HL-60/S4 (cell line): ENCODE data around the gene GPA33.

Source experiments
- in situ Hi-C: fragments of 300-500 bp; cut with MboI; formaldehyde crosslinking; loops from 2 replicates; pipeline ENCODE4 v1.14.3; 2022; ENCODE audit warnings: low sequenced_read_pairs

GPA33 gene

GRCh38 chr1:167088746-167089417 is 1.3 kb downstream of the GPA33 start:
- in situ Hi-C loops, result no loop called here

DNA sequence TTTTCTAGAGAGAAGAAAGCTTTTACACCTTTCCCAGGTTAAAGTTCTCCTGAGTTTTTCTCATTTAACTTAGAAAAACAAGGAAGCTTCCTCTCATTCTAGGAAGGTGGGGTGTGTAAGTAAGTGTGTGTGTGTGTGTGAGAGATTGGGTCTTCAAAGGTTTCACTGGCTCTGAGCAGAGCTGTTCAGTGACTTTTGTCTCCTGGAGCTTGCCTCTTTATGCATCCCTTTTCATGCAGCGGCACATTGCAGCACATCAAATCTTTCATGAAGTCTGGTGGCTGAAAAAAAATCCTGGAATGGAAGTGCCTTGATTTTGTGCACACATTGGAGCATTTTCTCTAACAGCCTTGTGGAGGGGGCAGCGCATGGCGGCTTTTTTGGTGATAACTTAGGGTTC is 3.4 kb downstream of the GPA33 start:
- in situ Hi-C loops, result no loop called here

DNA sequence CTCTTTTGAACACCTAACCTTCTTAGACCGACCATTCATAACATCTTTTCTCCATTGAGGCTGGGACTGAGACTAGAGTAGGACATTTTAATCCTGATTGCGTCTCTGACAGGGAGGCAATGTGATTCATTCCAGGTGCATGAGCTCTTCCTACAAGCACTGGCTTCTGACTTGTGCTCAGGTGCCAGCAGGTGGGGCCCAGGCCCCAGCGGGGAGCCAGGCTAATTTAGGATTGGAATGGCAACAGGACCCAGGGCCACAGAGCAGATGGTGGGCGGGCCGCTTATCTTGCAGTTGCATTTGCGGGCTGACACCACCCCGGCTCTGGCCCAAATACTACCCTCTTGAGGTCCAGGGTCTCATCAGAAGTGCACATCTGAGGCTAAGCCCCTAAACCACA is 4.1 kb downstream of the GPA33 start:
- in situ Hi-C loops, result no loop called here

DNA sequence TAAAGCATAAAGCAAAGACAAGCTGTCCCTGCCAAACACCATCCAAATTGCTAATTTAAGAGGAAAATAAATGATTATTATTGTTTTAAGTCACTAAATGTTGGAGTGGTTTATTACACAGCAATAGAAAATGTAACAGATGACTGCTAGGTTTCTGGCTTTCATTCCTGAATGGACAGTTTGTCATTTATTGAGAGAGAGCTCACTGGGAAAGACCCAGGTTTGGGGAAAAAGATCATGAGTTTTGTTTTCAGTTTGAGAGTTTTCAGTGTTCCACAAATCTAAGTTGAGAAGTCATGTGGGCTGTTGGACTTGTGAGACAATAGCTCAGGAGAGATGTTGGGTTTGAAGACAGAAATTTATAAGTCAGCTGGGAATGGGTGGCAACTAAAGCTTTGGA is 5.4 kb downstream of the GPA33 start:
- in situ Hi-C loops, result no loop called here

DNA sequence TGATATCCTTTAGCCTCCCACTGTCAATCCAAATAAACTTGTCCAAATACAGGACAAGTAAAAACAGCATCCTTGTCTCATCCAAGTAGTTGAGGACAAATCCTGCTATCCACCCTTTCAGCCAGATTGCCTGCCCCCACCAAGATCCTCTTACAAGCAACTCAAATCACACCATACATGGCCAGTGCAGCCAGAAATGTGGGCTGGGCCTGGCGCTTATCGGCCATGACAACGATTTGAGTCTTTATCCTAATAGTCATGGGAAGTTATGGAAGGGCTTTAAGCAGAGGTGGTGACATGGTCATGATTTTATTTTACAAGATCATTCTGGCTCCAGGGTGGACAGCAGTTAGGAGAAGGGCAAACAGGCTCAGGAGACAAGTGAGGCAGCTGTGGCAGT is 6.3 kb downstream of the GPA33 start:
- in situ Hi-C loops, result no loop called here

DNA sequence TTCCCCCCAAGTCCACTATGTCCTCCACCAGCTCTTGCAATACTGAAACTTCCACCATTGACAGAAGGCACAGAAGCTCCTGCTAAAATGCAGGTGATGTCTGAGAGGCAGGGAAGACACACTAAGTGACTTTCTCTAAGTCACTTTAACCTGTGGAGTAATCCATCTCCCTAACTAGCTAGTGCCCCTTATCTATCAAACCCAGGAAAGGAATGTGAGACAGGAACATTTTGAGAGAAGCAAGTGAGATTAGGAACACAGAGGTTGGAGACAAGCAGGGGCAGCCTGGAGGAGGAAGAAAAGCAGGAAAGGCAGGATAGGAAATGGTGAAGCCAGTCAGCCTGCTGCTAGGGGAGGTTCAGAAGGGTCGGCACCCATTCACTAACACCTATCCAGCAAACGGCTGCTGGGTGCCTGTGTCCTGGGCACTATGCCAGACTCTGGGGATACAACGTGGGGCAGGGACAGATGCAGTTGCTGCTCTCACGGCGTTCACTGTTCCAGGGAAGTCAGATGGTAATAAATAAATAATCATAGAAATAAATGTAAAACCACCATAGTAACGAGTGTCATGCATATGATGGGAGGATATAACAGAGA is 7.0 kb downstream of the GPA33 start:
- in situ Hi-C loops, result no loop called here

GRCh38 chr1:167082511-167083027 is 7.6 kb downstream of the GPA33 start:
- in situ Hi-C loops, result no loop called here

DNA sequence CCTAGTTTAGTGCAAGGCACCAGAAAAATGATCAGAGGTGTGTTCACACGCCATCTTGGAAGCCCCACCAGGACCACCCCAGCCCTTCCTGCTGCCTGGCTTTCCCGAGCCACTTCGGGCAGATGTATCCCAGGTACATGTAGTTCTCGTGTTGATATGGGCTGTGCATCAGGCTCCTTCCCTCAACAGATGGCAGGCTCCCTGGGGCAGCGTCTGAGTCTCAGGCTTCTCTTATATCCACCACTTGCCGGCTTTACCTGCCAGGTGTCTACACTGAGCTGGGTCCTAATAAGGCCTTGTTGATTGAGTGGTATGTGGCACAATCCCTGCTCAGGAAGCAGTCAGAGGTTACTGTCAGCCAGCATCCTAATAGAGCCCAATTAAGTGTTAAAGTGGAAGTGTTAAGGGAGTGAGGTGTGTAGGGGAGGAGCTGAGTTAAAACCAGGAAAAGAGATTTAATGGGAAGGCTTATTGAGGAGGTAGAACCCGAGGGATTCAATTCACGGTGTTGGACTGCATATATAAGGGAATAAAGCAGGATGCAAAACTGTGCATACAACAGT is 8.5 kb downstream of the GPA33 start:
- in situ Hi-C loops, result no loop called here

GRCh38 chr1:167077868-167078210 is 12.3 kb downstream of the GPA33 start:
- in situ Hi-C loops, result no loop called here

- in situ Hi-C loops, result no loop called here
Observed at GRCh38 chr1:167077128-167077867, 12.9 kb downstream of the GPA33 start.

DNA sequence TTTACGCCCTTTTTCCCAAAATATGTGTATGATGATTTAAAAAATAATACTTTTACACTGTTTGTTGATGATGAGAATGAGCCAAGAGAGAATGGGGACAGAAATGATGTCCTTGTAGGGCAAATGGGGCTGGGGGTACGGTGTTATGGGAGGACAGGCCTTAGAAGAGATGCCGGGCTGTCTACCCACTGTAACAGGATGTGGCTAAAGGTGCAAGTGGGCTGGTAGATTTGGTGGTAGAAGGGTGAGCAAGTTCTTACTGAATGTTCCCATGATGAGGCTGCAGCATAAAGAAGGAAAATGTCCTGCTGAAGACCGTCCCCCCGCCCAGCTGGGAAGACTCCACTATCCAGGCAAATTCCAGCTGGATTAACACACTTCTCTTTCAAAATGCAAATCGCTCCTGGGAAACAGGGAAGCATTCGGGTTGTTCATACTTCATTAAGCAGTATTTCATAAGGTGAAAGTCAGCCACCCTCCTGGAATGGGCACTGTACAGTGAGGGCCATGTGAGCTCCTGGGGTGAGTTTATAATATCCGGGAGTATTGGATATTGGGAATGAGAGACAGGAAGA is 14.0 kb downstream of the GPA33 start:
- in situ Hi-C loops, result no loop called here

GRCh38 chr1:167071286-167071685 is 18.9 kb downstream of the GPA33 start:
- in situ Hi-C loops, result no loop called here

GRCh38 chr1:167068761-167069160 is 21.4 kb downstream of the GPA33 start:
- in situ Hi-C loops, result loop anchor here (10.0 kb wide), 2 partner anchors 376 to 466 kb away; no protein-coding TSS in a partner anchor

DNA sequence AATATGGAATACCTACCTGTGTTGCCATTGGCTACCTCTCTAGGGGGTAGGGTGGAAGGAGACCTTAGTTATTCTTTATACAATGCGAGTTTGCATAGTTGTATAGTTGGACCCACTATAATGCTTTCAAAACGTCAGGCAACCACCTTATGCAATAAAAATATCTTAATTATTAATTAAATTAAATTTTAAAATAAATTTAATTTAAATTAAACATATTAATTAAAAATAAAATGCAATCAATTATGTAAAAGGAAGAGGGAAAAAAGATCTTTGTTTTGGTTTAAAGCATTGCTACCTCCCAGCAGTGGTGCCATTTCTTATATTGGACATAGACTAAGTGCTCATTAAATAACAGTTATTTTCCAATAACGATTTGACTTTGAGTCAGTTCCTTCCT is 22.3 kb downstream of the GPA33 start:
- in situ Hi-C loops, result loop anchor here (10.0 kb wide), 2 partner anchors 377 to 467 kb away; no protein-coding TSS in a partner anchor

- in situ Hi-C loops, result loop anchor here (10.0 kb wide), 2 partner anchors 378 to 468 kb away; no protein-coding TSS in a partner anchor
Observed at GRCh38 chr1:167066333-167067122, 23.6 kb downstream of the GPA33 start.

DNA sequence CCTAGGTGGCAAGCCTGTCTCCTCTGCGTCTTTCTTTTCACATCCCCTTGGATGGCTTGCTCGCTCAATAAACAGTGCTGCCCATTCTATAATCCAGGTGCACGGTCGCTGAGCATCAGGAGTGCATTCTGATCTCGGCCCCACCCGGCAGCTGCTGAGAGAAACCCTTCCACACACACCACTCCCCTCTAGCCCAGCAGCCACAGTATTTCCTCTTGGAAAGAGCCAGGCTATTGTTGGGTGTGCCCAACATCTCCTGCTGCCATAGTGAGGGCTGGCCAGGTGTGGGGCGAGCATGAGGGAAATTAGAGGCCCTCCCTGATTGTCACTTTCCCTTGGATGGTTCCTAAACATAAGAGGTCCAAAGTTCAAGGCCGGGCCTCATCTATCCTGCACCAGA is 24.7 kb downstream of the GPA33 start:
- in situ Hi-C loops, result loop anchor here (10.0 kb wide), 2 partner anchors 379 to 469 kb away; no protein-coding TSS in a partner anchor

DNA sequence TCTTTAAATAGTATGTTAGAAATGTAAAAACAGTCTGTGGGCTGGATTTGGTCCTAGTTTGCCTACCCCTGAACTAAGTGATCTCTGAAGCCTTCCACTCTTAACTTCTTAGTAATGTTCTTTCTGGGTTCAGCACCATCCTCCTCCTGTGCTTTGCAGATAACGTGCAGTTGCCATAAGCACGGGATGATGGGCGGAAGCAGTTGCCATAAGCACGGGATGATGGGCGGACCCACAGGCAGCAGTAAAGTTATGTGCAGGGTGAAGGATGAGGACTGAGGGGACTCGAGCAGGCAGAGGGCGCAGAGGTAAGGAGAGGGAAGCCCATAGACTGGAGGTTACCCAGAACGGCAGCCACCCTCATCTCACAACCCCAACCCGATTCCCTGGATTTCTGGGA is 25.6 kb downstream of the GPA33 start:
- in situ Hi-C loops, result loop anchor here (5.0 to 10.0 kb wide), 3 partner anchors 157 to 470 kb away; no protein-coding TSS in a partner anchor

DNA sequence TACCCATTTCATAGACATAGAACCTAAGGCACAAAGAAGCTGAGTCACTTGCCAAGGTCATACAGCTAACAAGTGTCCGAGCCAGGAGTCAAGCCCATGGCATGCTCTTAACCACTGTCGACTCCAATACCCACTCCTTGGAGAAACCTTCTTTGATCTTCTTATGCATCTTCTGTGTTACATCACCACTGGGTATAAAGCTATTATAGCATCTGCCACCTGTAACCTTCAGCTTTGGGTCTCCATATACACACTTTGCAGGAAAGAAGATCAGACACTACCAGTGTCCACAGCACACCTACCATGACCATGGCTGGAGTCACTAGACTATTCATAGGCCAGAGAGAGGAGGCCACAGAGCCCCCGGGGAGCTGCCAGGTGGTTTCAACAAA is 29.1 kb downstream of the GPA33 start:
- in situ Hi-C loops, result loop anchor here (5.0 to 10.0 kb wide), 3 partner anchors 154 to 474 kb away; no protein-coding TSS in a partner anchor

- in situ Hi-C loops, result loop anchor here (5.0 to 10.0 kb wide), 3 partner anchors 153 to 474 kb away; no protein-coding TSS in a partner anchor
Observed at GRCh38 chr1:167060141-167061072, 29.8 kb downstream of the GPA33 start.
